Lower leg skin (tissue), 3 donors: Measurements from ENCODE around the gene SYCE3.

Source experiments
- POLR2A ChIP-seq, 2 donors: fragments of 450-650 bp; IDR thresholded peaks; one replicate each; pipeline ENCODE4 v1.6.1; 2016 to 2017; ENCODE audit warnings: antibody characterized with exemption in 2 of 2, mild to moderate bottlenecking in 1 of 2, moderate library complexity in 1 of 2
- TF ChIP-seq, protein P1 (sequence below), 3 donors: fragments of 450-650 bp; IDR thresholded peaks; one replicate each; pipeline ENCODE4 v1.5.1; 2016; ENCODE audit warnings: antibody characterized with exemption in 3 of 3, mild to moderate bottlenecking in 3 of 3, moderate library complexity in 2 of 3

DNA sequence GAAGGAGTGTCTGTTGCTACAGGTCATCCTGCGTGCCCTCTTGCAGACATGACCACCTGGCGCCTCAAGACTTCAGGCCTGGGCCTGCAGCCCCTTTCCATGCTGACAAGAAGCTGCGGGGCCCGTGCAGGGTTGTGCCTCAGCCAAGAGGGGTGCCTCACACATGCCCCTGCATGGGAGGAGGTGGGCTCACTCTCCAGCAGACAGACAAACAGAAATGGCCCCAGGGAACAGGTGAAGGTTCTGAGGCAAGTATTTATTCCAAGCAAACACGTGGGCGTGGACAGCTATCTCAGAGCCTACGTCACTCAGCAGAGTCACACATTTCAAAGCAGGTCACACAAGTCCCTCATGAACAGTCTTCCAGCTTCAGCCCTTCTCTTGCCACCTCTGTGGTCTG, 5.9 kb upstream of the SYCE3 start:
- TF ChIP-seq, protein P1, sequence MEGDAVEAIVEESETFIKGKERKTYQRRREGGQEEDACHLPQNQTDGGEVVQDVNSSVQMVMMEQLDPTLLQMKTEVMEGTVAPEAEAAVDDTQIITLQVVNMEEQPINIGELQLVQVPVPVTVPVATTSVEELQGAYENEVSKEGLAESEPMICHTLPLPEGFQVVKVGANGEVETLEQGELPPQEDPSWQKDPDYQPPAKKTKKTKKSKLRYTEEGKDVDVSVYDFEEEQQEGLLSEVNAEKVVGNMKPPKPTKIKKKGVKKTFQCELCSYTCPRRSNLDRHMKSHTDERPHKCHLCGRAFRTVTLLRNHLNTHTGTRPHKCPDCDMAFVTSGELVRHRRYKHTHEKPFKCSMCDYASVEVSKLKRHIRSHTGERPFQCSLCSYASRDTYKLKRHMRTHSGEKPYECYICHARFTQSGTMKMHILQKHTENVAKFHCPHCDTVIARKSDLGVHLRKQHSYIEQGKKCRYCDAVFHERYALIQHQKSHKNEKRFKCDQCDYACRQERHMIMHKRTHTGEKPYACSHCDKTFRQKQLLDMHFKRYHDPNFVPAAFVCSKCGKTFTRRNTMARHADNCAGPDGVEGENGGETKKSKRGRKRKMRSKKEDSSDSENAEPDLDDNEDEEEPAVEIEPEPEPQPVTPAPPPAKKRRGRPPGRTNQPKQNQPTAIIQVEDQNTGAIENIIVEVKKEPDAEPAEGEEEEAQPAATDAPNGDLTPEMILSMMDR (IDR thresholded peaks at IDR 0.05), result no peak
- no peak for TF ChIP-seq POLR2A (IDR thresholded peaks at IDR 0.05)
